HG02798 (cell line): ENCODE data around the gene USP33.
"Not testable (repeated sequence)": the region's sequence is repeated elsewhere in the genome, so short reads cannot be mapped to it uniquely, and the experiment has no call there.

Source experiments
- ATAC-seq: cut with Tn5 transposase; IDR thresholded peaks from one replicate; pipeline ENCODE4 v1.9.1; 2021; ENCODE audit warnings: mild to moderate bottlenecking; ENCODE audit not compliant: unreplicated experiment, poor library complexity

USP33 gene

DNA sequence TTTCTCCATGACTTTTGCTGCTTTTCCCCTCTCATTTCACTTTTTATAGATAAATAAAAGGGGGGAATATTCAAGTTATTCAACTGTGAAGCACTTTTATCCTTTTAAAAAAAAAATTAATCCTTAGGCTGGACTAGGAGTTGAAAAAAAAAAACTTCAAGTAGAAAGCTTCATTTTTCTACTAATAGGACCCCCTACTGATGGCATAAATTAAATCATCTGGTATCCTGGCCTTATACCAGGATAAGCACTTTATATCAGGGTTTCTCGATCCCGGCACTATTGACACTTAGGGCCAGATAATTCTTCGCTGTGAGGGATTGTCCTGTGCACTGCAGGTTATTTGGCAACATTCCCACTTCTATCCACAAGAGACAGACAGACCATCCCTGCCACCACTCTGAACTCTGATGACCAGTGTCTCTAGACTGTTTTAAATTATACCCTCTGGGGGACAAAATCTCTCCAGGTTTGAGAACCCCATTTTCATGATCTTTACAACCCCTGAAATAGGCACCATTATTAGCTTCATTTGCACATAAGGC lies 17.6 kb downstream of the USP33 start:
- no peak for ATAC-seq

DNA sequence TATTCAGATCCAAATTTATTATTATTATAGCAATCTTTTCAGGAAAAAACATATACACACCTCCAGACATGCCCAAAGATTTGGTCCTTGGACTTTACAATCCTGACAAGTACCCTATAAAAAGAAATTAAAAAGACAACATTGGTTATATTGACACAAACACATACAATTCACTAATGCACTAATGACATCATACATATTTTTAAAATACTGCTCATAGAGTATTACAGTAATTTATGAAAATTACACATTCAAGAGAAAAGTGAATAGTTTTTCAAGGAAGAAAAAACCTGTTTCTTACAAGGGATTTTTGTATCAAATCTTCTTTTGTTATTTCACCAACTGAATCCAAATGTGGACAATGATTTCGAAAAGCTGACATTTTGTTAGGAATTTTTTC lies 18.3 kb downstream of the USP33 start:
- ATAC-seq: no peak

DNA sequence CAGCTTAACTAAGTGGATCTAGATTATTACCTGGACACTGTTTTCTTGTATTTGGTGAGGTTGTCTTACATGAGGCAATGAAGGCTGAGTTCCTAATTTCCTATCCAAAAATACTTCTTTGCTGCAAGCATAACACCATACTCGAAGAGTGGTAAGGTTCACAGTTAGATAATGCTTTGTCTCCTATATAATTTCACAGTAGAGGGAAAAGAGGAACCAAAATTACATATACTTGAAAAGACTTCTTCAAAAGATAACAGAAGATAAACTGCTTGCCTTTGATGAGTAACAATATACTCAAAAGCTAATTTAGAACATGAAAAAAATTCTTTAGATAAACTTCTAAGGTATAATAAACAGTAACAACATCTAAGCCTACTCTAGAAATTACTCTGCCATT lies 20.4 kb downstream of the USP33 start:
- ATAC-seq: no peak

DNA sequence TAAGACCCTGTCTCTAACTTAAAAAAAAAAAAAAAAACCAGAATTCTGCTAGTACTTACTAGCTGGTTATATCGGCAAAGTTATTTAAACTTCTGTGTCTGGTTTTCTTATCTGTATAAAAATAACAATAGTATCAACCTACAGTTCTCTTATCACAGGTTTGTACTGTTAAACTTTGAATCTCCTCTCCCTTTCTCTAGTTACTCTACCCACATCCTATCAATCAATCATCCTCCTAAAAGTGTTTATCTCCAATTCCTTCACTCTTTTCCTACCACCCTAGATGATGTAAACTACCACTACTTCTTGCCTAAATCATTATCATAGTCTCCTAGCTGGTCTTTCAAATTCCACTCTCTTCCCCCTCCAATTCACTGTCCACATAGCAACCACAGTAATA lies 27.6 kb downstream of the USP33 start:
- no peak for ATAC-seq

DNA sequence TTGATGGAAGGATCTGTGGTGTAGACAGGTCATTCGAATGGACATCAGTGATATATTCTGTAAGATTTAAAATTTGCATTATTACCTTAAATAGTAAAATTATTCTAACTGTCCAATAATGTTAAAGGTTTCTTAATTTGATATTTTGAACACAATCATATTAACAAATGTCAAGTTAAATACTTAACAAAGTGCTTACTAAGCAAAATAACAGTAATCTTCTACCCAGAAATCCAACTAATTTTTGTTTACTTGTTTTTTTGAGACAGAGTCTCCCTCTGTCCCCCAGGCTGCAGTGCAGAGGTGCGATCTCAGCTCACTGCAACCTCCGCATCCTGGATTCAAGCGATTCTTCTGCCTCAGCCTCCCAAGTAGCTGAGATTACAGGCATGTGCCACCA lies 33.9 kb downstream of the USP33 start:
- ATAC-seq: no peak

DNA sequence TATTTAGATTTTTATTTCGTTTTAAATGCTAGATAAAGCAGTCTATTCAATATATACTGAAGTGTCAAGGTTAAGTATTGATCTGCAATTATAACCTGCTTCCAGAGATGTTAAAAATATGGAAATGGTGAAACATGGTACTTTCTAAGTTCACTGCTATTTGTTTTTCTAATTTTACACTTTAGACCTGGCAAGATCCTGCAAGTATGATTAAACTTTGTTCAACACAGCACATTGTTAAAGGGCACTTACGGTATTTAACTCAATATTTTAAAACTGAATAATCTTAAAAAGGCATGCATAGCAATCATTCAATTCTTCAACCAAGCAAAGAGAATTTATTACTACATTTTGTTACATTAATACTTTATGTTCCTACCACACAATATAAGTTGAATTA lies 41.5 kb downstream of the USP33 start:
- ATAC-seq: no peak

DNA sequence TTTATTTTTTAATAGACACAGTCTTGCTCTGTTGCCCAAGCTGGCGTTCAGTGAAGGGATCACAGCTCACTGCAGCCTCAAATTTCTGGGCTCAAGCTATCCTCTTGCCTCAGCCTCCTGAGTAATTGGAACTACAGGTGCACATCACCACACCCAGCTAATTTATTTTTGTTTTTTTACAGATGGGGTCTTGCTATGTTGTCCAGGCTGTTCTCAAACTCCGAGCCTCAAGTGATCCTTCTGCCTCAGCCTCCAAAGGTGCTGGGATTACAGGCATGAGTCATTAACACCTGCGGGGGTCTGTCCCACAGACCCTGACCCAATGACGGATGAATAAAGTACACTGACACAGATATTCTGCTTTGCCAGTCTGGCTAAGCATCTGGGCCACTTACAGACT lies 43.6 kb downstream of the USP33 start:
- no peak for ATAC-seq

DNA sequence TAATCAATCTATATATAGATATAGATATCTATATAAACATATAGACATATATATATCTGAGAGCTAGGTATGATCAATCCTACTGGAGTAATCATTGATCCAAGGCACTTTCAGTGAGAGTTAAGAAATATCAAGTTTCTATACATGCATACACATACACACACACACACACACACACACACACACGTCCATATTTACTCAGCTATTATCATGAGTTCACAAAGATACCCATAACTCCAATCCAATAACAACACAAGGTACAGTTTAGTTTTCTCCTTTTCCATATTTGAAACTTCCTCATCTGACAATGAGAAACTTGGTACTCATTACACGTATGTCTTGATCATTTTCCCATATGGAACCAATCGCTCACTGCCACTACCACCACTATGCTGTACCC lies 49.9 kb downstream of the USP33 start:
- no peak for ATAC-seq

DNA sequence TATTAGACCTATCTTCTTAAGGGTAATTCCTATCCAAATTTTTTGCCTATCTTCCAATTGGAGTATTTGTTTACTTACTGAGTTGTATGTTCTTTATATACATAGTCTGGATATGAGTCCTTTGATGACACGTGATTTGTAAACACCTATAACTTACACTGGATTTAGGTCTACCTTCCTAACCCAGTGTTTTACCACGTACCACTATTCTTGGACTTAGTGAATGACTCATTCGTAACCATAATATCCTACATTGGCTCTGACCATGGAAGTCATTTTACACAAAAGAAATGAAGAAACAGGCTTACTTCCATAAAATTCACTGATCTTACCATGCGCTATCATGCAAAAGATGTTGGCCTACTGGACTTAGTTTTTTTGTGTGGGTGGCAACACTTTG lies 53.3 kb downstream of the USP33 start:
- no peak for ATAC-seq

DNA sequence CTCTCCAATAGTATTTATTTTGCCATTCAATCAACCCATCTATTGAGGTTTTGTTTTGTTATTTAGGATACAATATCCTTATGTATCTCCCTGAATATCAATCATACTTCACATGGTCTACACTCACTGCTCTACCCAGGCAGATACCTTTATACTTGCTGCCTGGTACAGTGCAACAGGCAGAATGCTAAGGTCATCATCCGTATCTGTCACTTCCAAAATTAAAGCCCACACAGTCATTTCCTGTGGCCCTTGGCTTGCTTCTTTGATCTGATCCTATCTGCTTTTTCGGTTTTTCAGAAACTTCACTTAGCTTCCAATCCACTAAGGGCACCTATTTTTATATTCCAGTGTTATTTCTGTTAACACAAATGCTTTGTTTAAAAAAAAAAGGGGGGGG lies 54.9 kb downstream of the USP33 start:
- no peak for ATAC-seq

DNA sequence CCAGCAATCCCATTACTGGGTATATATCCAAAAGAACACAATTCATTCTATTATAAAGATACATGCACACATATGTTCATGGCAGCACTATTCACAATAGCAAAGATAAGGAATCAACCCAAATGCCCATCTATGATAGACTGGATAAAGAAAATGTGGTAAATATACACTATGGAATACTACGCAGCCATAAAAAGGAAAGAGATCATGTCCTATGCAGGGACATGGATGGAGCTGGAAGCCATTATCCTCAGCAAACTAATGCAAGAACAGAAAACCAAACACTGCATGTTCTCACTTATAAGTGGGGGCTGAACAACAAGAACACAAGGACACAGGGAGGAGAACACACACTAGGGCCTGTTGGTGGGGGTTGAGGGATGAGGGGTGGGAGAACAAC lies 60.0 kb downstream of the USP33 start:
- ATAC-seq: not testable (repeated sequence)

DNA sequence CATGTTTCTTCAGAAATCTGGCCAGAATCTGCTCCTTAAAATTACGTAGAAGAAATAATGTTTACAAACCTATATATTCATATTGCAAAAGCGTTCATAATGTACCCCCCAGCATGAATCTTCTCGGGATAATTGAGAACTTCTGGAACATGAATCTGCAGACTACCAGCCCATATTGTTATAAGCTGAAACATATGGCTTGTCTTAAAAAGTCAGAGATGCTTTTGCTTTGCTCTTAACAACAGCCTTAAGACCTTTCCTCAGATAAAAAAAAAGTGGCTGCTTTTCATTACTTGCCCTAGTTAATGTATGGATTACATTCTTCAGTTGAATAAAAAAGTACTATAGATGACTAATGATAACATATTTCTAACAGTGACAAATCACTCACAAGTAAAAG lies 62.2 kb downstream of the USP33 start:
- no peak for ATAC-seq

DNA sequence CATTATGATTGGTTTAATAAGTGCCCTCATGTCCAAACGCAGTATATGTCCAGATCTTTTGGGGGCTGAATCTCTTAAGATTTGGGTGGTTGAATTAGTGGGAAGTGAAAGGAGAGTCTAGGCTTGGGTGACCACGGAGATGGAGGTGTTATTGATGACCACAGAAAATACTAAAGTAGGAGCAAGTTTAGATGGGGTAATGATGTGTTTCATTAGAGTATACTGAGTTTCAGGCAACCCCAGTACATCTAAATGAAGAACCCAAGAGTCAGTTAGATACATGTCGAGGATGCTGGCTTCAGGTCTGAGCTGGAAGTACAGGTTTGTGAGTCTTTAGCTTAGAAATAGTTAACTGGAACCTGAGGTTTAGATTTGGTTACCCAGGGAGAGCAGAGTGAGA lies 70.7 kb downstream of the USP33 start:
- ATAC-seq: peak; percentile 55

DNA sequence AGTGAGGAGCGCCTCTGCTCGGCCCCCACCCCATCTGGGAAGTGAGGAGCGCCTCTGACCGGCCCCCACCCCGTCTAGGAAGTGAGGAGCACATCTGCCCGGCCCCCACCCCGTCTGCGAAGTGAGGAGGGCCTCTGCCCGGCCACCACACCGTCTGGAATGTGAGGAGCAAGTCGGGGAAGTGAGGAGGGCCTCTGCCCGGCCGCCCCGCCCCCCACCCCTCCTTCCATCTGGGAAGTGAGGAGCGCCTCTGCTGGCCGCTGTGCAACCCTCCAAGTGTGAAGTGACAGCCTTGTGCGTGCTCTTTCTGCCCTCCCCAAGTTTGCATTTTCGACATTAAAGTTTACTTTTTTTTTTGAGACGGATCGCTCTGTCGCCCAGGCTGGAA lies 72.1 kb downstream of the USP33 start:
- no peak for ATAC-seq

DNA sequence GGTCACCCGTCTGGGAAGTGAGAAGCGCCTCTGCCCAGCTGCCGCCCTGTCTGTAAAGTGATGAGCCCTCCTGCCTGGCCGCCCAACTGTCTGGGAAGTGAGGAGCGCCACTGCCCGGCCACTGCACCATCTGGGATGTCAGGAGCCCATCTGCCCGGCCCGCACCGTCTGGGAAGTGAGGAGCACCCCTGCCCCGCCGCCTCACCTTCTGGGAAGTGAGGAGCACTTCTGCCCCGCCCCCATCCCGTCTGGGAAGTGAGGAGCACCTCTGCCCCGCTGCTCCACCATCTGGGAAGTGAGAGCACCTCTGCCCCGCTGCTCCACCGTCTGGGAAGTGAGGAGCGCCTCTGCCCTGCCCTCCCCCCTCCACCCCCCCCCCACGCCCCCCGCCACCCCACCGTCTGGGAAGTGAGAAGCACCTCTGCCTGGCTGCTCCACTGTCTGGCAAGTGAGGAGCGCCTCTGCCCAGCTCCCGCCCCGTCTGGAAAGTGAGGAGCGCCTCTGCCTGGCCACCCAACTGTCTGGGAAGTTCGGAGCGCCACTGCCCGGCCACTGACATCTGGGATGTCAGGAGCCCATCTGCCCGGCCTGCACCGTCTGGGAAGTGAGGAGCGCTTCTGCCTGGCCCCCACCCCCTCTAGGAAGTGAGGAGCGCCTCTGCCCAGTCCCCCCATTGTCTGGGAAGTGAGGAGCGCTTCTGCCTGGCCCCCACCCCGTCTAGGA lies 72.7 kb downstream of the USP33 start:
- ATAC-seq: no peak

DNA sequence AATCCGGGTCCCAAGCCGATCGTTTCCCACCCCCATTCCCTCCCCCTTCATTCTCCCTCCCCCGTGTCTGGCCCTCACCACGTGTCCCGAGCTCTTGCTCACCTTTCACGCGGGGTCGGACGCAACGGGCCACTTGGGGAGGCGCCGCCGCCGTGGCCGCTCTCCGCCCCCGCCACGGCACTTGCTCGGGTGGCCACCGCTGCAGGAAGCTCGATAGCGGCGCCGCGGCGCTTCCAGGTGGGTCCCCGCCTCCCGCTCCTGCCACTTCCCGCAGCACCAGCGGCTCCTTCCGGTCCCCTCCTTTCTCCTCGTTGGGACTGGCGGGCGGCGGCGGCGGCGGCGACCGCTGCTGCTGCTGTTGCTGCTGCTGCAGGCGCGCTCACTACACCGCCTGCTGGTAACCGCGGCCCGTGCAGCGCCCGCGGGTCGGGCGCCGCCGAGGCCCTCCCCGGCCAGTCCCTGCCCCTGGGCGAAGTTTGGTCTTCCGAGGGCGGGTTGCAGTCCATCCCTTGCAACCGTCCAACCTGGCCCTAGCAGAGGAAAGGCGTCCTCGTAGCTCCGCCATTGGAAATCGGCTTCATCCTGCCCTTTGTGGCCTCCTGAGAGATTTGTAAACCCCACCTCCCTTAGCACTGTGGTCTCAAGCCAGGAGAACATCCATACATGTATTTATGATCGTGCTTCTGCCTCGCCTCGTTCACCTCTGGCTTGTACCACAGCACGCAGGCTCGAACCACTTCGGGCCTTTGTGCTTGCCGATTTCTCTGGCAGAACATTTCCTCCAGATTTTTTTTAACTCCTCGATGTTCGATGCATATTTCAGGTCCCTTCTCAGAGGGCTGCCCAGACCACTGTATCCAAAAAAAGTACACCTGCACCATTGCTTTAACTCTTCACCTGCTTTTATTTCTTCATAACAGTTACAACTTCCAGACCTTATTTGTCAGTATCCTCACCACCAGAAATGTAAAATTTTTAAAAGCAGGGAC lies 76.2 kb downstream of the USP33 start:
- ATAC-seq: peak; percentile 85

DNA sequence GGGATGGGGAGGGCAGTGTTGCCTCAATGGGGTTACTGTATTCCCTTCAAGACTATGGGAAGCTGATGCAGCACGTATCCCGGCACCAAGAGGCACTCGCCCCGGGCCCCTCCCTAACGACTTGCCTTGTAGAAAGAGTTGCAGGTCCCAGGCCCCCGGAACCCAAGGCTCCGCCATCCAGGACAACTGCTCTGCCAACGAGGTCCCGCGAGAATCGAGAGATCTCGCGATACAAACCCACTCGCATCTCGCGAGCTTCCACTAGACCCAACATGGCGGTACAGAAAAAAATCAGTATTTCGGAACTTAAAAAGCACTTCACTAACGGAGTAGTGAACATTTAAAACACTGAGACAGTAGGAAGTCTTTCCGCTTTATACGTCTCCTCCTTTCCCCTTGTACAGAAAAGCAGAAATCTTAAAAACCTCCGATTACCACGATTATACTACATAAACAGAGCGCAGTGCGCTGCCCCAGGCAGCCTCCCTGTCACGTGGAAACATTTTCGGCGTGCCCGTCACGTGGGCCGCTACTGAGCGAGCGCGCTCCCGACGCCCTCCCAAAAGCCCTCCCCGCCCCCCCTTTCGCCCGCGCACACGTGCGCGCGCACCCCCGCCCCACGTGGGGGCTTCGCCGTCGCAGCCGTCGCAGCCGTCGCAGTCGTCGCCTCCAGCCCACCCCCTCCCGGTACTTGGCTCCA lies 77.0 kb downstream of the USP33 start, which contains the start of gene ZZZ3:
Gene ZZZ3, minus strand, starts transcription at position 199 of the 700 bp plus-strand sequence. CDS start 49,304 bp downstream, outside the sequence.
- ATAC-seq: peak; percentile 73

DNA sequence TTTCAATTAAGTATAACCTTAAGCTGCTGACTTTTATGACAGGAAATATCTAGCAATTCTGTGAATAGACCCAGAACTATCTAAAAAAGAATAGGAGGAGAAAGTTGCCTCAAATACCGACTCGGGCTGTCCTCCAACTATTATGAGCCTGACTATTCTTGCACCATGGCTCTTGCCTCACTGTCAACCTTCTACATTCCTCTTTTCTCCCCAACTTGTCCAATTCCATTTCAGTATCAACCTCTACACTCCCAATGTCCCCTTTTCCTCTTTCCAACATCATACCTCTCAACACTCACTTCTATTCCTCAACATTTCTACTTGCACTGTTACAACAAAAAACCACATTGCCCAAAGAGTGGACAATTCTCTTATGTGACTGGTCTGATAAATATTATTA lies 79.5 kb downstream of the USP33 start:
- no peak for ATAC-seq

DNA sequence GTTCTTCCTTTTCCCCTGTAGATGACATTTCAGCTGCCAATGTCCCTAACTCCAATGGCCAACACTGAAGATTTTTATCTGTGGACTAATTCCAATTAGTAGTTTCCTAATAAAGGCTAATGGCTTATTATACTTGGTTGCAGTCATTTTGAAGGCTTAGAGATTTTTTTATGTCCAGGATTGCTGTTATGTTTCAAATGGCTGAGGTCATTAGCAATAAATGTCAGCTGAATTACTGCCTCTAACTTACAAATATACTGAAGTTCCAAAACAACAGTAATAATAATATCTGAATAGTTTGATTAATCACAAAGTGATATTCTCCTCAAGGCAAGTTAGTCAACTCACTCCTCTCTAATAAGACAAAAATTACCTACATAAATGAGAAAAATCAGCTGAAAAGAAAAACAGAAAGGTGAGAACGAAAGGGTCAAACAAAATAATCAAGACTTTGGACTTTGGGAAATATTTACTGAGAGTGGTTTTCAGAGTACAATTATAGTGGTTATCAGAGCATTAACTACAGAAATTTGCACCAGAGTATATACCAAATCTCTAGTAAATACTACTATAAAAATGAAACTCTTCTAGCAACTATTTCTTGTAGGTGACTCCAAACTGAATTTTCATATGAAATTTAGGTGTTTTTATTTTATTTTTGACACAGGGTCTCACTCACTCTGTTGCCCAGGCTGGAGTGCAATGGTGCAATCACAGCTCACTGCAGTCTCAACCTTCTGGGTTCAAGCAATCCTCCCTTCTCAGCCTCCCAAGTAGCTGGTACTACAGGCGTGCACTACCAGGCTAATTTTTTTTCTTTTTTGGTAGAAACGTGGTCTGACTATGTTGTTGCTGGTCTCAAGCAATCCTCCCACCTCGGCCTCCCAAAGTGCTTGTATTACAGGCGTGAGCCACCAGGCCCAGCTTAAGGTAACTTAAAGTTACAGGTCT lies 80.7 kb downstream of the USP33 start:
- ATAC-seq: no peak
